K562 (cell line): ENCODE data around the gene PRTFDC1. TPM values are rescaled to one million over a fixed set of nuclear protein-coding genes. Genes with fewer than 3 reads are reported as not detected.

ENCODE experiments used
- ADNP ChIP-seq: fragments of 200-800 bp; sonication (Bioruptor generic); IDR thresholded peaks from 2 replicates; pipeline ENCODE4 v1.6.1; 2016; ENCODE audit warnings: missing genetic modification characterization, missing compliant biosample characterization
- ASH1L ChIP-seq: fragments of 450-650 bp; IDR thresholded peaks from 2 replicates; pipeline ENCODE4 v1.6.1; 2018; ENCODE audit warnings: borderline replicate concordance, mild to moderate bottlenecking, low read depth; ENCODE audit not compliant: partially characterized antibody
- BDP1 ChIP-seq: IDR thresholded peaks from 3 replicates; pipeline ENCODE4 v1.6.1; 2011; ENCODE audit not compliant: insufficient read length, insufficient read depth
- BRD9 ChIP-seq: fragments of 450-650 bp; IDR thresholded peaks from 2 replicates; pipeline ENCODE4 v1.6.1; 2018; ENCODE audit warnings: low read depth; ENCODE audit not compliant: partially characterized antibody
- CBX8 ChIP-seq: fragments of 200-600 bp; sonication (generic); IDR thresholded peaks from 2 replicates; pipeline ENCODE4 v1.6.1; 2012; ENCODE audit warnings: borderline replicate concordance, mixed run types, low read depth, mild to moderate bottlenecking, moderate library complexity, mixed read lengths, low read length, control low read depth, inconsistent platforms; ENCODE audit not compliant: poor library complexity, severe bottlenecking; ENCODE audit errors: extremely low read depth
- DIDO1 ChIP-seq: fragments of 450-650 bp; IDR thresholded peaks from 2 replicates; pipeline ENCODE4 v1.6.1; 2016; ENCODE audit warnings: low read depth, missing biosample characterization, missing genetic modification characterization
- ETS1 ChIP-seq: conservative IDR thresholded peaks from 2 replicates; pipeline ENCODE4 v1.6.1; 2011; ENCODE audit warnings: low read depth, mild to moderate bottlenecking, low read length; ENCODE audit not compliant: control insufficient read depth
- HCFC1 ChIP-seq: IDR thresholded peaks from 2 replicates; pipeline ENCODE4 v1.6.1; 2012; ENCODE audit warnings: low read depth, low read length, improper control_type of control experiment
- HIVEP1 ChIP-seq: fragments of 250-450 bp; sonication (Bioruptor Pico); IDR thresholded peaks from 2 replicates; pipeline ENCODE4 v1.4.0; 2020; ENCODE audit warnings: mild to moderate bottlenecking
- KDM5B ChIP-seq: fragments of 200-600 bp; sonication (generic); IDR thresholded peaks from 2 replicates; pipeline ENCODE4 v1.6.1; 2012; ENCODE audit warnings: low read depth, mild to moderate bottlenecking, moderate library complexity, low read length, control low read depth, inconsistent platforms; ENCODE audit not compliant: insufficient replicate concordance
- MAFG ChIP-seq: fragments of 450-650 bp; conservative IDR thresholded peaks from 2 replicates; pipeline ENCODE4 v1.6.1; 2016; ENCODE audit warnings: missing genetic modification characterization, missing compliant biosample characterization
- MYNN ChIP-seq, 2 experiments: sonication (generic); formaldehyde crosslinking in 1 of 2; IDR thresholded peaks; 2 replicates each; pipeline versions ENCODE4 v1.5.0 to v1.6.1; 2016 to 2020; ENCODE audit warnings: antibody characterized with exemption in 1 of 2, missing genetic modification reagents in 1 of 2
- NEUROD1 ChIP-seq: fragments of 150-350 bp; IDR thresholded peaks from 2 replicates; pipeline ENCODE4 v1.6.1; 2014; ENCODE audit warnings: borderline replicate concordance, low read length, low read depth; ENCODE audit not compliant: partially characterized antibody
- SMAD4 ChIP-seq: fragments of 250-450 bp; sonication (Bioruptor Pico); conservative IDR thresholded peaks from 2 replicates; pipeline ENCODE4 v1.8.0; 2021; ENCODE audit warnings: inconsistent platforms, mild to moderate bottlenecking, moderate library complexity
- THRAP3 ChIP-seq: fragments of 450-650 bp; IDR thresholded peaks from 2 replicates; pipeline ENCODE4 v1.6.1; 2016; ENCODE audit warnings: mild to moderate bottlenecking, inconsistent platforms, borderline replicate concordance
- TRIM25 ChIP-seq: fragments of 450-650 bp; IDR thresholded peaks from 2 replicates; pipeline ENCODE4 v1.7.0; 2016; ENCODE audit warnings: borderline replicate concordance
- ZNF253 ChIP-seq: fragments of 250-450 bp; sonication (Bioruptor Pico); conservative IDR thresholded peaks from 2 replicates; pipeline ENCODE4 v1.6.1; 2021; ENCODE audit warnings: mild to moderate bottlenecking
- ZNF696 ChIP-seq: fragments of 250-450 bp; sonication (Bioruptor Pico); conservative IDR thresholded peaks from 2 replicates; pipeline ENCODE4 v1.4.0; 2020; ENCODE audit warnings: mild to moderate bottlenecking, moderate library complexity
- ZNF780A ChIP-seq: fragments of 250-450 bp; sonication (Bioruptor Pico); IDR thresholded peaks from 2 replicates; pipeline ENCODE4 v1.5.0; 2021; ENCODE audit warnings: mild to moderate bottlenecking
- ZNF79 ChIP-seq: fragments of 250-450 bp; sonication (Bioruptor Pico); IDR thresholded peaks from 2 replicates; pipeline ENCODE4 v1.4.0; 2020; ENCODE audit warnings: low read depth, mild to moderate bottlenecking, moderate library complexity
- polyA plus RNA-seq, 8 experiments: library from polyadenylated mRNA; depleted of rRNA in 4 of 8; stranded (reverse) in 5 of 8; unstranded in 3 of 8; fragments of >200 nt; fragmentation: Nextera tagmentation in 2 of 8; fragmentation: Illumina TruSeq in 1 of 8; extraction: Ambion mirVana in 2 of 8; extraction: Trizol in 1 of 8; gene quantifications; 2 replicates each; pipeline versions ENCODE4 v1.2.1 to v1.2.3, GENCODE V29; 2011 to 2014; ENCODE audit warnings: inconsistent platforms in 1 of 8, missing spikeins in 1 of 8
- total RNA-seq, 7 experiments: library from RNA; depleted of rRNA in 6 of 7; stranded (reverse); fragments of >200 nt in 6 of 7; fragmentation: Illumina TruSeq in 2 of 7; extraction: Trizol in 2 of 7; gene quantifications; 2 replicates each; pipeline versions ENCODE4 v1.2.1 to v1.2.3, GENCODE V29; 2011 to 2021; ENCODE audit warnings: low replicate concordance in 1 of 7
- TF ChIP-seq, protein P1 (sequence below): fragments of 450-650 bp; formaldehyde crosslinking; IDR thresholded peaks from 2 replicates; pipeline ENCODE4 v1.4.0; 2020; ENCODE audit warnings: mild to moderate bottlenecking, moderate library complexity
- TF ChIP-seq, protein P2 (sequence below): sonication (generic); formaldehyde crosslinking; IDR thresholded peaks from 2 replicates; pipeline ENCODE4 v1.8.0; 2022; ENCODE audit warnings: mild to moderate bottlenecking, missing genetic modification reagents

PRTFDC1 gene
- total and polyA plus RNA-seq, 9 of the 15 experiments (the other 6 are each of a cell fraction or from before 2014, with no cell fraction given), result 7.0 to 27.6 (median 10.0) TPM

DNA sequence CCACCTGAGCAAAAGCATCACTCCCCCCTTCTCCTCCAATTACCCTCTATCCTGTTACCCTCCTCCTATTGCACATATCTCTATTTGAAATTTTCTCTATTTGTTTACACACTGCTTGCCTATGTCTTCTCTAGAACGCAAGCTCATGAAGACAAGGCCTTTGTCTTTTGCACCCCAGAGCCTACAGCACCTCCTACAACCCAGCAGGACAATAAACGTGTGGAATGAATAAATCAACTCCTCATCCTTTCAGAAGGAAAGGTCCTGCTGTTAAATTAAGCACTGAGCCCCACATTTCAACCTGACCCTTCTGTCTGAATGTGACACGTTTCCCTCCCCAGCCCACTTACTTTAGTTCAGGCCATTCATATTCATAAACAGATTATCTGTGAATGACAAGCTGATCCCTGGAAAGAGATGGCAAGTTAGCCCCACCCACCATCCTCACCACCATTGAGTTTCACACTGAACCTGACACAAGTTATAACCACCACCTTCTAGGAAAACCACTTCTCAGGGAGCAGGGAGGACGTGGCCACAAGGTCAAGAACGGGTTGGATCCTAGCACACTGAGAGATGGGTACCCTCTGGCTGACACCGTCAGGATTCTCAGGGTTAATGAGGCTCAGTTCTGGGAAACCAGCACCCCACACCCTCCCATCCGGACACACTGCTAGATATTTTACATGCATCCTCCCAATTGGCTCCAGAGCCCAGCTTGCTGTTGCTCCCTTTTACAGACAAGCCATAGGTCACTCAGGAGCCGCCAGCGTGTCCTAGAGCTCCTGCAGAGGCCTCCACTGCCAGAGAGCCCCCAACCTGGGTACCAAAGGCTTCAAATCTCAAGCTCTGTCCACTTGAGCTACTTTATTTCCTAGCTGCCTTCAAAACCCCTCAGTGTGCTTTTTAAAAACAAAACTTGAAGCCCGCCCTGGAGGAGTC is 934 bp downstream of the PRTFDC1 start (continued):
- TF ChIP-seq, protein P1, sequence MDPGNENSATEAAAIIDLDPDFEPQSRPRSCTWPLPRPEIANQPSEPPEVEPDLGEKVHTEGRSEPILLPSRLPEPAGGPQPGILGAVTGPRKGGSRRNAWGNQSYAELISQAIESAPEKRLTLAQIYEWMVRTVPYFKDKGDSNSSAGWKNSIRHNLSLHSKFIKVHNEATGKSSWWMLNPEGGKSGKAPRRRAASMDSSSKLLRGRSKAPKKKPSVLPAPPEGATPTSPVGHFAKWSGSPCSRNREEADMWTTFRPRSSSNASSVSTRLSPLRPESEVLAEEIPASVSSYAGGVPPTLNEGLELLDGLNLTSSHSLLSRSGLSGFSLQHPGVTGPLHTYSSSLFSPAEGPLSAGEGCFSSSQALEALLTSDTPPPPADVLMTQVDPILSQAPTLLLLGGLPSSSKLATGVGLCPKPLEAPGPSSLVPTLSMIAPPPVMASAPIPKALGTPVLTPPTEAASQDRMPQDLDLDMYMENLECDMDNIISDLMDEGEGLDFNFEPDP (CRISPR knock-in tag), result no peak
- TF ChIP-seq ZNF79 (CRISPR knock-in tag) (no peak), ZNF780A (CRISPR knock-in tag) (no peak), BRD9 (no peak), ADNP (tag) (no peak), ASH1L (no peak), KDM5B (peak; percentile 75), MYNN (IDR thresholded peaks at IDR 0.05) (no peak), MYNN (CRISPR knock-in tag; IDR thresholded peaks at IDR 0.05) (no peak), HCFC1 (no peak), NEUROD1 (no peak), TRIM25 (no peak), ZNF253 (CRISPR knock-in tag) (no peak), HIVEP1 (no peak), THRAP3 (no peak), DIDO1 (tag) (no peak), BDP1 (no peak), SMAD4 (CRISPR knock-in tag) (peak; percentile 62; the same call in 1 of the 2 replicates), ZNF696 (CRISPR knock-in tag) (no peak), CBX8 (no peak), ETS1 (no peak), MAFG (tag) (no peak)
- TF ChIP-seq, protein P2, sequence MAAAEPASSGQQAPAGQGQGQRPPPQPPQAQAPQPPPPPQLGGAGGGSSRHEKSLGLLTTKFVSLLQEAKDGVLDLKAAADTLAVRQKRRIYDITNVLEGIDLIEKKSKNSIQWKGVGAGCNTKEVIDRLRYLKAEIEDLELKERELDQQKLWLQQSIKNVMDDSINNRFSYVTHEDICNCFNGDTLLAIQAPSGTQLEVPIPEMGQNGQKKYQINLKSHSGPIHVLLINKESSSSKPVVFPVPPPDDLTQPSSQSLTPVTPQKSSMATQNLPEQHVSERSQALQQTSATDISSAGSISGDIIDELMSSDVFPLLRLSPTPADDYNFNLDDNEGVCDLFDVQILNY (CRISPR knock-in tag), result no peak
